HFFc6 (cell line): Measurements from ENCODE around the gene ATP11A. TPM values are rescaled to one million over a fixed set of nuclear protein-coding genes. Genes with fewer than 3 reads are reported as not detected.
"Not testable (repeated sequence)": the region's sequence is repeated elsewhere in the genome, so short reads cannot be mapped to it uniquely, and the experiment has no call there.

Experiments
- DNase-seq: peaks from one replicate; pipeline ENCODE4 v3.0.0-alpha.2; 2018
- H3K27ac Mint-ChIP-seq: 2 replicates; pipeline ENCODE4 v1.8.0; 2020; ENCODE audit warnings: mild to moderate bottlenecking, mixed read lengths
- H3K27me3 Mint-ChIP-seq: 2 replicates; pipeline ENCODE4 v1.8.0; 2021; ENCODE audit warnings: mild to moderate bottlenecking, moderate library complexity, mixed read lengths; ENCODE audit not compliant: insufficient read depth
- H3K36me3 Mint-ChIP-seq: 2 replicates; pipeline ENCODE4 v1.8.0; 2021; ENCODE audit warnings: low read depth, mixed read lengths
- H3K4me1 Mint-ChIP-seq: 2 replicates; pipeline ENCODE4 v1.8.0; 2020; ENCODE audit warnings: low read depth, mixed read lengths
- H3K4me3 Mint-ChIP-seq: 2 replicates; pipeline ENCODE4 v1.8.0; 2020; ENCODE audit warnings: mild to moderate bottlenecking, moderate library complexity, mixed read lengths
- H3K9me3 Mint-ChIP-seq: 2 replicates; pipeline ENCODE4 v1.8.0; 2020; ENCODE audit warnings: mild to moderate bottlenecking, mixed read lengths
- total RNA-seq, 6 experiments: library from RNA; stranded (reverse); fragmentation: NEBNext Ultra II Directional; extraction: Animal tissue kit (Norgen Biotek cat#: 25700); gene quantifications; 2 replicates in 1 of 6; 3 replicates in 5 of 6; pipeline ENCODE4 v1.2.3, GENCODE V29; 2021
- TF ChIP-seq, protein P1 (sequence below): fragments of 200-600 bp; sonication (generic); IDR thresholded peaks from 2 replicates; pipeline ENCODE4 v1.5.0; 2021; ENCODE audit warnings: antibody characterized with exemption, mild to moderate bottlenecking

ATP11A gene
- total RNA-seq, 6 experiments from 2014 or later, result 4.3 to 29.9 (median 6.5) TPM

GRCh38 chr13:112705286-112705685 is 15.4 kb downstream of the ATP11A start:
- Mint-ChIP-seq H3K36me3 (no peaks in the 10 kb centered on the region; the same call in 1 of the 2 replicates), H3K27ac (no peak overlapping the region), H3K4me1 (no peaks in the 10 kb centered on the region), H3K4me3 (no peak overlapping the region), H3K9me3 (no peaks in the 10 kb centered on the region), H3K27me3 (no peaks in the 10 kb centered on the region; the same call in 1 of the 2 replicates)
- TF ChIP-seq, protein P1, sequence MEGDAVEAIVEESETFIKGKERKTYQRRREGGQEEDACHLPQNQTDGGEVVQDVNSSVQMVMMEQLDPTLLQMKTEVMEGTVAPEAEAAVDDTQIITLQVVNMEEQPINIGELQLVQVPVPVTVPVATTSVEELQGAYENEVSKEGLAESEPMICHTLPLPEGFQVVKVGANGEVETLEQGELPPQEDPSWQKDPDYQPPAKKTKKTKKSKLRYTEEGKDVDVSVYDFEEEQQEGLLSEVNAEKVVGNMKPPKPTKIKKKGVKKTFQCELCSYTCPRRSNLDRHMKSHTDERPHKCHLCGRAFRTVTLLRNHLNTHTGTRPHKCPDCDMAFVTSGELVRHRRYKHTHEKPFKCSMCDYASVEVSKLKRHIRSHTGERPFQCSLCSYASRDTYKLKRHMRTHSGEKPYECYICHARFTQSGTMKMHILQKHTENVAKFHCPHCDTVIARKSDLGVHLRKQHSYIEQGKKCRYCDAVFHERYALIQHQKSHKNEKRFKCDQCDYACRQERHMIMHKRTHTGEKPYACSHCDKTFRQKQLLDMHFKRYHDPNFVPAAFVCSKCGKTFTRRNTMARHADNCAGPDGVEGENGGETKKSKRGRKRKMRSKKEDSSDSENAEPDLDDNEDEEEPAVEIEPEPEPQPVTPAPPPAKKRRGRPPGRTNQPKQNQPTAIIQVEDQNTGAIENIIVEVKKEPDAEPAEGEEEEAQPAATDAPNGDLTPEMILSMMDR, result no peak
- DNase-seq, result no peak

- no peak for DNase-seq
- Mint-ChIP-seq H3K27ac (no peak overlapping the region), H3K9me3 (no peaks in the 10 kb centered on the region), H3K4me3 (no peak overlapping the region), H3K27me3 (no peaks in the 10 kb centered on the region), H3K4me1 (peaks cover 3% of the 10 kb centered on the region; the same call in 1 of the 2 replicates), H3K36me3 (no peaks in the 10 kb centered on the region; the same call in 1 of the 2 replicates)
- TF ChIP-seq, protein P1, result no peak
These were observed 16.3 kb downstream of the ATP11A start for GRCh38 chr13:112706171-112706570.

DNA sequence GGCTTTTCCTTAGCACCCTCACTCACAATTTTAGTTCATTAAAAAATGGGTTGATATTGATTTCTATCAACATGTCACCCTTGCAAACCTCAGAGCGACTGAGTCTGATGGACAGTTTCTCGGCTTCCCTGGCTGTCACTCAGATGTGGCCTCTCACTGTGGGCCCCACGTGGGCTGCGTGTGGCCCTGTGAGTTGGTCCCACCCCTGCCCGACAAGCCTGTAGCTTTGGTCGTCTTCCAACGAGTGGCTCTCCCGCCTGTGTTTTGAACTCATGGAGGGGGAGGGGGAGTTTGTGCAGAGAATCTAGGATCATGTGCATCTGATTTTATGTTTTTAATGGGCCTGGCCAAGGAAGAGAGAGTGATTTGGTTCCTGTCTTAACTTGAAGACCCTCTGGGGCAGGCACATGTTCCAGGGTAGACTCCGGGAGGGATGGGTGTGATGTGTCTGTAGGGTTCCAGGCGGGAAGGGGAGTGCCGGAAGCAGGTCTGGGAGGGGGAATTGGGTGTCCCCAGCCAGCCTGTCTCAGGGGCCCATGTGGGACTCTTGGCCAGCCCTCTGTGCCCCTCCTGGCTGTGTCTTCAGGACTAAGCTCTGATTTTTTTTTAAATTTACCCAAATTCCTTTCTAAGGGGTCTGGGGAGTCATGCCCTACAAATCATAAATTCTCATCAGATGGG is 18.9 kb downstream of the ATP11A start:
- TF ChIP-seq, protein P1, result no peak
- Mint-ChIP-seq H3K4me3 (no peak overlapping the region), H3K9me3 (no peaks in the 10 kb centered on the region), H3K4me1 (peaks cover 21% of the 10 kb centered on the region), H3K27me3 (no peaks in the 10 kb centered on the region), H3K36me3 (no peaks in the 10 kb centered on the region; the same call in 1 of the 2 replicates), H3K27ac (no peak overlapping the region)
- DNase-seq, result no peak

GRCh38 chr13:112709316-112709715 is 19.5 kb downstream of the ATP11A start:
- not testable (repeated sequence) for H3K36me3 Mint-ChIP-seq, H3K9me3 Mint-ChIP-seq, H3K27me3 Mint-ChIP-seq, H3K4me3 Mint-ChIP-seq, H3K27ac Mint-ChIP-seq, DNase-seq
- peaks cover 21% of the 10 kb centered on the region for H3K4me1 Mint-ChIP-seq

DNA sequence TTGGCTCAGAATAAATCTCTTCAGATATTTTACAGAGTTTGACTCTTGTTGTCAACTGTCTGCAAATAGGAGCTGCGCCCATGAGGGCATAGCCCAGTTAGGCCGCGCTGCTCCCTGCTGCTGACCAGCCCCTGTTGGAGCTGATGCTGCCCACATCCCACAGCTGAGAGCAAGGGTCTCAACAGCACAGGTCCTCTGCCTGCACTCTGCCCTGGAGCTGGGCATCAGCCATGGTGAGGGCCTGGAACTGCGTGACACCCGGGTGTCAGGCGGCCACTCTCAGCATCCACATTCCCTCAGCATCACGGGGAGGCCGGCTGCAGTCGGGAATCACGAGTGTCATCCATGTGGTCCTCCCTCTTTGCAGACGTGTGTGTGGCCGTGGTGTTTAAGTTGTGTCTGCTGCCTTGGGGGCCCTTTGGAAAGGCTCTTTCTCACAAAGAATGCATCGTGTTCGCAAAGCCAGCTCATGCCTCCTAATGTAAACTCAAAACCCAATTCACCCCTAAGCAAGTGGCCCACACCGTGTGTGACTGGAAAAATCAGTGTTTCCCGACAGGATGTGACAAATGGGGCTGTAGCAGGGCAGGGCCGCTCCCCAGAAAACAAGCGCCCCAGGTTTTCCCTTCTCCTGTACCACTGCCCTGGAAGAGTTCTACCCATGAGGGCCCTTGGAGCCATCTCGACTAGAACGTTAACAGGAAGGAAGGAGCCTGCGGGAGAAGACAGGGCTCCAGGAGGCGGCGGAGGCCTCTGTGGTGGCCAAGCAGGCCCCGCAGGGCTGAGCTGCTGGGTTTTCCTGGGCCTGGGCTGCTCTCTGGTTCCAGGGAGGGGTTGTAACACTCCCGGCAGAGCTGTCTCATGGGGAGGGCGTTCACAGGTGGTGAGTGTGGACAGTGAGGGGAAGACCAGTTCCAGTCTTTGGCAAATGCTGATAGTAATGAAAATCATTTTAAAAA is 20.3 kb downstream of the ATP11A start:
- Mint-ChIP-seq H3K27me3 (peaks cover 4% of the 10 kb centered on the region), H3K4me3 (no peak overlapping the region), H3K36me3 (peaks cover 5% of the 10 kb centered on the region; the same call in 1 of the 2 replicates), H3K4me1 (peaks cover 21% of the 10 kb centered on the region), H3K9me3 (peaks cover 5% of the 10 kb centered on the region; the same call in 1 of the 2 replicates), H3K27ac (no peak overlapping the region)
- TF ChIP-seq, protein P1, result no peak
- no peak for DNase-seq
